Measurements from ENCODE around the gene SDK1. TPM values are rescaled to one million over a fixed set of nuclear protein-coding genes. Genes with fewer than 3 reads are reported as not detected.

Gene SDK1
- total RNA-seq, 4 donors from 2014 or later = 2.5 to 12.9 (median 6.1) TPM

DNA sequence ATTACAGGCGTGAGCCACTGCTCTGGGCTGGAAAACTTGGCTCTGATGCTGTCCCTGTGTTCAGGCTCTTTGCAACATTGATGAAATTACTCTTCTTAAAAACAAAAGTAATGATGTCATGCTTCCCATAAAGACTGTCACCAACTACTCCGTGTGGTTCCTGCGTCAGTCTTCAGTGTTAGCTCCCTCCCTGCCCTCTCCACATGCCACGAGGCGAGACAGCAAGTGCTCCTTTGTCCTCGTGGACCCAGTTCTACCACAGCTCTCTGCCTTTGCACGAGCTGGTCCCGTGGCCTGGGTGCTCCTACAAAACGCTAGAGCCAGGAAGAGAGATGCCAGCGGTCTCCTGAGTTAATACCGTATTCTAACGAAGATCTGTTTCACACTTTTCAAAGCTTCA is 194.5 kb downstream of the SDK1 start:
- peaks cover 7% of the 10 kb centered on the region for H3K9me3 ChIP-seq
- no peaks in the 10 kb centered on the region for H3K4me1 ChIP-seq
- 86% methylated on average over 12 of the region's 12 CpGs for WGBS
- H3K27me3 ChIP-seq = peaks cover 2% of the 10 kb centered on the region
- no peak overlapping the region for H3K4me3 ChIP-seq
- no peaks in the 10 kb centered on the region for H3K36me3 ChIP-seq
- TF ChIP-seq CTCF (IDR thresholded peaks at IDR 0.05) (no peak), EP300 (IDR thresholded peaks at IDR 0.05) (no peak), POLR2AphosphoS5 (IDR thresholded peaks at IDR 0.05) (no peak), POLR2A (IDR thresholded peaks at IDR 0.05) (no peak)
- no peak for DNase-seq (ENCODE audit: low spot score in 2 of 2)
- H3K27ac ChIP-seq = no peak overlapping the region

GRCh38 chr7:3495954-3496353 is 194.9 kb downstream of the SDK1 start:
- H3K9me3 ChIP-seq = peaks cover 7% of the 10 kb centered on the region
- peaks cover 2% of the 10 kb centered on the region for H3K27me3 ChIP-seq
- WGBS = 86% methylated on average over 5 of the region's 5 CpGs
- no peaks in the 10 kb centered on the region for H3K36me3 ChIP-seq
- TF ChIP-seq CTCF (IDR thresholded peaks at IDR 0.05) = no peak
- TF ChIP-seq POLR2A (IDR thresholded peaks at IDR 0.05) = no peak
- TF ChIP-seq POLR2AphosphoS5 (IDR thresholded peaks at IDR 0.05) = no peak
- TF ChIP-seq EP300 (IDR thresholded peaks at IDR 0.05) = no peak
- H3K27ac ChIP-seq = no peak overlapping the region
- H3K4me3 ChIP-seq = no peak overlapping the region
- DNase-seq (ENCODE audit: low spot score in 2 of 2) = no peak
- no peaks in the 10 kb centered on the region for H3K4me1 ChIP-seq

GRCh38 chr7:3497796-3498195 is 196.7 kb downstream of the SDK1 start:
- H3K36me3 ChIP-seq = no peaks in the 10 kb centered on the region
- no peaks in the 10 kb centered on the region for H3K27me3 ChIP-seq
- no peaks in the 10 kb centered on the region for H3K4me1 ChIP-seq
- no peak overlapping the region for H3K27ac ChIP-seq
- no peak for DNase-seq (ENCODE audit: low spot score in 2 of 2)
- 80% methylated on average over 2 of the region's 2 CpGs for WGBS
- no peak overlapping the region for H3K4me3 ChIP-seq
- no peak for TF ChIP-seq CTCF (IDR thresholded peaks at IDR 0.05)
- no peak for TF ChIP-seq POLR2AphosphoS5 (IDR thresholded peaks at IDR 0.05)
- peaks cover 7% of the 10 kb centered on the region for H3K9me3 ChIP-seq

DNA sequence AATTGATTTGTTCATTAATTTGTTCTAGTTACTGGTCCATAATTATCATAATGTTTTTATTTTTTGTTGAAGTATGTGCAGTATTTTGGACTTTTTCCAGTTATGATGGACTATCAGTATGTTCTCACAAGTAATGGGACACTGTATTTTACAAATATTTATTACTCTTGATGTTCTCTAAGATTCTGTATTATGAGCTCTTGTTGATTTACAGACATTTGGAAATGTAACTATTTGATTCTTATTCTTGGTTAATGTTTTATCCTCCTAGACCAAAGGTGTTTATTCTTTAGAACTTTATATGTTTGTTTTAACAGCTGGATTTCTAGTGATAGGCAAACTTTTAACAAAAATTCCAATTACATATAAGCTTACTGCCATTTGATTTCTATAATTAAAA is 200.6 kb downstream of the SDK1 start:
- Histone ChIP-seq H3K4me1 (no peaks in the 10 kb centered on the region), H3K27me3 (no peaks in the 10 kb centered on the region), H3K36me3 (no peaks in the 10 kb centered on the region), H3K9me3 (peaks cover 12% of the 10 kb centered on the region), H3K27ac (no peak overlapping the region), H3K4me3 (no peak overlapping the region)
- no peak for DNase-seq (ENCODE audit: low spot score in 2 of 2)
- no peak for TF ChIP-seq POLR2A (IDR thresholded peaks at IDR 0.05)
- no peak for TF ChIP-seq POLR2AphosphoS5 (IDR thresholded peaks at IDR 0.05)
- TF ChIP-seq CTCF (IDR thresholded peaks at IDR 0.05) = no peak
- TF ChIP-seq EP300 (IDR thresholded peaks at IDR 0.05) = no peak

- WGBS = 90% methylated on average over 1 of the region's 1 CpG
- TF ChIP-seq EP300 (IDR thresholded peaks at IDR 0.05) (no peak), CTCF (IDR thresholded peaks at IDR 0.05) (no peak), POLR2AphosphoS5 (IDR thresholded peaks at IDR 0.05) (no peak), POLR2A (IDR thresholded peaks at IDR 0.05) (no peak)
These were observed 203.3 kb downstream of the SDK1 start for GRCh38 chr7:3504384-3504783.

More at GRCh38 chr7:3504384-3504783, 203.3 kb downstream of the SDK1 start:
- no peak overlapping the region for H3K4me3 ChIP-seq
- no peak overlapping the region for H3K27ac ChIP-seq
- DNase-seq (ENCODE audit: low spot score in 2 of 2) = no peak
- H3K36me3 ChIP-seq = no peaks in the 10 kb centered on the region
- no peaks in the 10 kb centered on the region for H3K27me3 ChIP-seq
- no peaks in the 10 kb centered on the region for H3K4me1 ChIP-seq
- peaks cover 12% of the 10 kb centered on the region for H3K9me3 ChIP-seq
